SK-N-SH (cell line): ENCODE results near the gene FAM222B.

ENCODE experiments used
- CHD2 ChIP-seq: fragments of 150-350 bp; IDR thresholded peaks from 2 replicates; pipeline ENCODE4 v1.6.1; 2018; ENCODE audit warnings: low read length; ENCODE audit not compliant: partially characterized antibody
- CTCF ChIP-seq: fragments of 200-600 bp; sonication (generic); IDR thresholded peaks from 2 replicates; pipeline ENCODE4 v1.6.1; 2017; ENCODE audit warnings: antibody characterized with exemption, mild to moderate bottlenecking, moderate library complexity
- EP300 ChIP-seq, 2 experiments: IDR thresholded peaks; 2 replicates each; pipeline versions ENCODE4 v1.4.0 to v1.6.1; 2012; ENCODE audit warnings: borderline replicate concordance in 1 of 2, low read depth in 1 of 2, low read length in 1 of 2
- MXI1 ChIP-seq: IDR thresholded peaks from 2 replicates; pipeline ENCODE4 v1.6.1; 2012; ENCODE audit warnings: mild to moderate bottlenecking, low read depth, low read length, improper control_type of control experiment
- POLR2AphosphoS5 ChIP-seq: IDR thresholded peaks from 2 replicates; pipeline ENCODE4 v1.6.1; 2012; ENCODE audit warnings: low read depth, low read length
- RAD21 ChIP-seq: IDR thresholded peaks from 2 replicates; pipeline ENCODE4 v1.6.1; 2012; ENCODE audit warnings: mild to moderate bottlenecking, low read length
- REST ChIP-seq: IDR thresholded peaks from 2 replicates; pipeline ENCODE4 v1.6.1; 2012; ENCODE audit warnings: mild to moderate bottlenecking, low read depth, low read length, moderate library complexity
- RFX5 ChIP-seq: IDR thresholded peaks from 2 replicates; pipeline ENCODE4 v1.6.1; 2012; ENCODE audit warnings: mild to moderate bottlenecking, improper control_type of control experiment, low read length
- SIN3A ChIP-seq: IDR thresholded peaks from 2 replicates; pipeline ENCODE4 v1.6.1; 2012; ENCODE audit warnings: low read depth, mild to moderate bottlenecking, low read length, moderate library complexity, borderline replicate concordance
- TAF1 ChIP-seq: IDR thresholded peaks from 2 replicates; pipeline ENCODE4 v1.6.1; 2012; ENCODE audit warnings: low read depth, mild to moderate bottlenecking, low read length, moderate library complexity, borderline replicate concordance
- TCF12 ChIP-seq: IDR thresholded peaks from 2 replicates; pipeline ENCODE4 v1.4.0; 2012

GRCh38 chr17:28818819-28819221 lies 23.8 kb downstream of the FAM222B start:
- no peak for TF ChIP-seq MXI1
- TF ChIP-seq CTCF: no peak
- TF ChIP-seq RAD21: no peak
- TF ChIP-seq TCF12: no peak
- TF ChIP-seq TAF1: no peak
- no peak for TF ChIP-seq RFX5
- no peak for TF ChIP-seq EP300 (IDR thresholded peaks at IDR 0.05; ENCODE audit: borderline replicate concordance in 1 of 2, low read depth in 1 of 2, low read length in 1 of 2)
- TF ChIP-seq POLR2AphosphoS5: no peak
- TF ChIP-seq CHD2: no peak
- no peak for TF ChIP-seq REST
- TF ChIP-seq SIN3A: no peak
